ENCODE data around the gene ARHGAP19. TPM values are rescaled to one million over a fixed set of nuclear protein-coding genes. Genes with fewer than 3 reads are reported as not detected.

The ARHGAP19 gene
- total and polyA plus RNA-seq, 9 of the 15 experiments (the other 6 are each of a cell fraction or from before 2014, with no cell fraction given), result 14.8 to 49.5 (median 26.8) TPM

DNA sequence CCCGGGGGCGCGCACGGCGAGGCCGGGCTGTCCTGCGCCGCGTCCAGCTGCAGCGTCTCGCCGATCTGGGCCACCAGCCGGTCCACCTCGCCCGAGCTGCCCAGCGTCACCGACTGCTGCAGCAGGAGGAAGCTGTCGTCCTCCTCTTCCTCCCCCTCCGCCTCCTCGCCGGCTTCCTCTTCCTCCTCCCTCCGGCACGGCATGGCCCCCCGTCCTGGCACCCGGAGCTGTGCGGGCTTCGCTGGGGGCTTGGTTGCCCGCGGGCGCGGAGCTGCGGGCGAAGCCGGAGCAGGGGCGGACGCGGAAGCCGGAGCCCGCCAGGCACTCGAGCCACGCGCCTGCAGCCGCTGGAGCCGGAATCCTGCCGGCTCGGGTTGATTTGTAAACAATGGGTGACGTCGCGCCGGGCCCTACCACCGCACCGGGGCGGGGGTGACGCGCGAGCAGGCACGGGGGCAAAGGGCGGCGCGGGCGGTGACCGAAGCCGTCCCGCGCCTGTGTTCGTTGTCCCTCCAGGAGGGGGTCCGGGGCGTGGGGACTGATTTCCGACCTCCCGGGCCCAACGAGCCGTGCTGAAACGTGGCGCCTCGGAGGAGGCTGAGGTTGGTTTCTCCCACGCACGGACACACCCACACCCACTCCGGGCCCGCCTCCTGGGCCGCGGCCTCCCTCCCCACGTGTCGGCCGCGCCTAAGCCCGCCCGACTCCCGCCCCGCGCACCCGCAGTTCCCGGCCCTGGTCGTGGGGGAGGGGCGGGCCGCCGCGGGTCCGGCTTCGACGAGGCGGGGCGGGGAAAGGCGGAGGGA is 42.1 kb upstream of the ARHGAP19 start, which contains the start of gene FRAT2 (continued):
- TF ChIP-seq, protein P1, sequence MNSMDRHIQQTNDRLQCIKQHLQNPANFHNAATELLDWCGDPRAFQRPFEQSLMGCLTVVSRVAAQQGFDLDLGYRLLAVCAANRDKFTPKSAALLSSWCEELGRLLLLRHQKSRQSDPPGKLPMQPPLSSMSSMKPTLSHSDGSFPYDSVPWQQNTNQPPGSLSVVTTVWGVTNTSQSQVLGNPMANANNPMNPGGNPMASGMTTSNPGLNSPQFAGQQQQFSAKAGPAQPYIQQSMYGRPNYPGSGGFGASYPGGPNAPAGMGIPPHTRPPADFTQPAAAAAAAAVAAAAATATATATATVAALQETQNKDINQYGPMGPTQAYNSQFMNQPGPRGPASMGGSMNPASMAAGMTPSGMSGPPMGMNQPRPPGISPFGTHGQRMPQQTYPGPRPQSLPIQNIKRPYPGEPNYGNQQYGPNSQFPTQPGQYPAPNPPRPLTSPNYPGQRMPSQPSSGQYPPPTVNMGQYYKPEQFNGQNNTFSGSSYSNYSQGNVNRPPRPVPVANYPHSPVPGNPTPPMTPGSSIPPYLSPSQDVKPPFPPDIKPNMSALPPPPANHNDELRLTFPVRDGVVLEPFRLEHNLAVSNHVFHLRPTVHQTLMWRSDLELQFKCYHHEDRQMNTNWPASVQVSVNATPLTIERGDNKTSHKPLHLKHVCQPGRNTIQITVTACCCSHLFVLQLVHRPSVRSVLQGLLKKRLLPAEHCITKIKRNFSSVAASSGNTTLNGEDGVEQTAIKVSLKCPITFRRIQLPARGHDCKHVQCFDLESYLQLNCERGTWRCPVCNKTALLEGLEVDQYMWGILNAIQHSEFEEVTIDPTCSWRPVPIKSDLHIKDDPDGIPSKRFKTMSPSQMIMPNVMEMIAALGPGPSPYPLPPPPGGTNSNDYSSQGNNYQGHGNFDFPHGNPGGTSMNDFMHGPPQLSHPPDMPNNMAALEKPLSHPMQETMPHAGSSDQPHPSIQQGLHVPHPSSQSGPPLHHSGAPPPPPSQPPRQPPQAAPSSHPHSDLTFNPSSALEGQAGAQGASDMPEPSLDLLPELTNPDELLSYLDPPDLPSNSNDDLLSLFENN (IDR thresholded peaks at IDR 0.05; ENCODE audit: low read depth in 2 of 2, low read length in 2 of 2), result no peak; a peak in 1 of 4 replicates
- no peak for TF ChIP-seq ZNF311 (CRISPR knock-in tag; IDR thresholded peaks at IDR 0.05)
- peak; percentile 77; the same call in 1 of the 2 replicates for TF ChIP-seq FOXJ2 (tag; IDR thresholded peaks at IDR 0.05)
- TF ChIP-seq FOXA1 (IDR thresholded peaks at IDR 0.05; ENCODE audit: borderline replicate concordance), result no peak
- TF ChIP-seq TAL1 (IDR thresholded peaks at IDR 0.05), result no peak
- TF ChIP-seq CHD1 (IDR thresholded peaks at IDR 0.05; ENCODE audit: low read length), result no peak
- TF ChIP-seq BDP1 (IDR thresholded peaks at IDR 0.05; ENCODE audit: insufficient read depth, insufficient read length), result no peak
- no peak for TF ChIP-seq RBM25 (IDR thresholded peaks at IDR 0.05; ENCODE audit: low read depth, low read length, severe bottlenecking)
- TF ChIP-seq NBN (IDR thresholded peaks at IDR 0.05; ENCODE audit: low read depth), result no peak
- TF ChIP-seq RFX1 (IDR thresholded peaks at IDR 0.05), result no peak
- TF ChIP-seq SMAD3 (CRISPR knock-in tag; conservative IDR thresholded peaks at IDR 0.05), result no peak
- TF ChIP-seq ZNF395 (CRISPR knock-in tag; IDR thresholded peaks at IDR 0.05), result 0 out of 2 replicates have a peak, but pooled peaks have one; percentile 72
- TF ChIP-seq, protein P2, sequence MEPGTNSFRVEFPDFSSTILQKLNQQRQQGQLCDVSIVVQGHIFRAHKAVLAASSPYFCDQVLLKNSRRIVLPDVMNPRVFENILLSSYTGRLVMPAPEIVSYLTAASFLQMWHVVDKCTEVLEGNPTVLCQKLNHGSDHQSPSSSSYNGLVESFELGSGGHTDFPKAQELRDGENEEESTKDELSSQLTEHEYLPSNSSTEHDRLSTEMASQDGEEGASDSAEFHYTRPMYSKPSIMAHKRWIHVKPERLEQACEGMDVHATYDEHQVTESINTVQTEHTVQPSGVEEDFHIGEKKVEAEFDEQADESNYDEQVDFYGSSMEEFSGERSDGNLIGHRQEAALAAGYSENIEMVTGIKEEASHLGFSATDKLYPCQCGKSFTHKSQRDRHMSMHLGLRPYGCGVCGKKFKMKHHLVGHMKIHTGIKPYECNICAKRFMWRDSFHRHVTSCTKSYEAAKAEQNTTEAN (CRISPR knock-in tag; IDR thresholded peaks at IDR 0.05), result no peak
- no peak for TF ChIP-seq AFF1 (IDR thresholded peaks at IDR 0.05; ENCODE audit: low read depth in 1 of 2, partially characterized antibody in 2 of 2)

All from K562 (cell line).